DOHH2 (cell line): ENCODE measurements around the gene CENPP.

Experiments used
- H3F3A ChIP-seq: fragments of 200-600 bp; sonication (generic), shearing (Covaris generic); 2 replicates; pipeline ENCODE4 v1.6.0; 2016; ENCODE audit warnings: antibody characterized with exemption, mild to moderate bottlenecking; ENCODE audit not compliant: control insufficient read depth, insufficient read depth
- H3K27ac ChIP-seq: fragments of 200-600 bp; sonication (generic); 2 replicates; pipeline ENCODE4 v1.5.1; 2014; ENCODE audit warnings: low read depth, mild to moderate bottlenecking, low read length, moderate library complexity
- H3K27me3 ChIP-seq: fragments of 200-600 bp; sonication (generic); 2 replicates; pipeline ENCODE4 v1.6.1; 2014; ENCODE audit warnings: mild to moderate bottlenecking, low read length, mixed read lengths; ENCODE audit not compliant: control insufficient read depth
- H3K36me3 ChIP-seq: fragments of 200-600 bp; sonication (generic); 2 replicates; pipeline ENCODE4 v1.6.1; 2014; ENCODE audit warnings: mild to moderate bottlenecking, low read length, moderate library complexity, mixed read lengths; ENCODE audit not compliant: control insufficient read depth
- H3K4me1 ChIP-seq: fragments of 200-600 bp; sonication (generic); 2 replicates; pipeline ENCODE4 v1.6.1; 2014; ENCODE audit warnings: mild to moderate bottlenecking, low read length, mixed read lengths; ENCODE audit not compliant: control insufficient read depth
- H3K4me2 ChIP-seq: fragments of 200-600 bp; sonication (generic); 2 replicates; pipeline ENCODE4 v1.6.0; 2014; ENCODE audit warnings: mild to moderate bottlenecking, low read length, moderate library complexity
- H3K4me3 ChIP-seq: fragments of 200-600 bp; sonication (generic); 2 replicates; pipeline ENCODE4 v1.5.1; 2014; ENCODE audit warnings: mild to moderate bottlenecking, low read length, mixed read lengths
- H3K79me2 ChIP-seq: fragments of 200-600 bp; sonication (generic); 2 replicates; pipeline ENCODE4 v1.6.1; 2014; ENCODE audit warnings: mild to moderate bottlenecking, low read length, mixed read lengths; ENCODE audit not compliant: control insufficient read depth
- H3K9me2 ChIP-seq: fragments of 200-600 bp; sonication (generic); replicated peaks from 2 replicates; pipeline ENCODE4 v1.6.1; 2014; ENCODE audit warnings: mild to moderate bottlenecking, low read length, mixed read lengths; ENCODE audit not compliant: control insufficient read depth
- H3K9me3 ChIP-seq: fragments of 200-600 bp; sonication (generic); 2 replicates; pipeline ENCODE4 v1.6.1; 2014; ENCODE audit warnings: antibody characterized with exemption, low read length, mixed read lengths; ENCODE audit not compliant: control insufficient read depth, insufficient read depth
- H4K20me1 ChIP-seq: fragments of 200-600 bp; sonication (generic); 2 replicates; pipeline ENCODE4 v1.6.0; 2014; ENCODE audit warnings: low read depth, mild to moderate bottlenecking, antibody characterized with exemption, low read length, moderate library complexity; ENCODE audit not compliant: control insufficient read depth, insufficient read depth
- EZH2phosphoT487 ChIP-seq: fragments of 200-600 bp; sonication (generic); IDR thresholded peaks from 2 replicates; pipeline ENCODE4 v1.6.1; 2017; ENCODE audit warnings: borderline replicate concordance, mild to moderate bottlenecking, antibody characterized with exemption, low read length, moderate library complexity, mixed read lengths
- TF ChIP-seq, protein P1 (sequence below): fragments of 200-600 bp; sonication (generic); IDR thresholded peaks from one replicate; pipeline ENCODE4 v1.5.1; 2014; ENCODE audit warnings: antibody characterized with exemption, mild to moderate bottlenecking, low read depth, low read length; ENCODE audit not compliant: poor library complexity, severe bottlenecking

Gene CENPP

DNA sequence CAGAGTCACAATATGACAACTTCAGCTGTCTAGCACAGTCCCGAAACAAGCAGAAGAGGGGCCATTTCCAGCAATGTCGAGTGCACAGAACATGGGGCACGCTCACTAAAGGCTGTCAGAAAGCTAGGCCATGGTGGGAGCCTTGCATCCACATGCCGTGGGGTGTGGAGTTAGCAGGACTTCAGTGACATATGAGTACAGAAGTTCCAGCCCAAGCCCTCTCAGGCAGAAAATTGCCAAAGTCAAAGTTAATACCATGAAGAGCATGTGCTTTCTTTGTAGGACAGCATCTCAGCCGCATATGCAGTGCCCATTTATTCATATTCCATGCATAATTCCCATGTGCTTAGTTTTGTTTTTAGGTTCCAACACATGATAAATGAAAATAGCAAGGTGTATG lies 183.3 kb downstream of the CENPP start:
- no peaks in the 10 kb centered on the region for H3K36me3 ChIP-seq
- TF ChIP-seq EZH2phosphoT487 = no peak
- TF ChIP-seq, protein P1, sequence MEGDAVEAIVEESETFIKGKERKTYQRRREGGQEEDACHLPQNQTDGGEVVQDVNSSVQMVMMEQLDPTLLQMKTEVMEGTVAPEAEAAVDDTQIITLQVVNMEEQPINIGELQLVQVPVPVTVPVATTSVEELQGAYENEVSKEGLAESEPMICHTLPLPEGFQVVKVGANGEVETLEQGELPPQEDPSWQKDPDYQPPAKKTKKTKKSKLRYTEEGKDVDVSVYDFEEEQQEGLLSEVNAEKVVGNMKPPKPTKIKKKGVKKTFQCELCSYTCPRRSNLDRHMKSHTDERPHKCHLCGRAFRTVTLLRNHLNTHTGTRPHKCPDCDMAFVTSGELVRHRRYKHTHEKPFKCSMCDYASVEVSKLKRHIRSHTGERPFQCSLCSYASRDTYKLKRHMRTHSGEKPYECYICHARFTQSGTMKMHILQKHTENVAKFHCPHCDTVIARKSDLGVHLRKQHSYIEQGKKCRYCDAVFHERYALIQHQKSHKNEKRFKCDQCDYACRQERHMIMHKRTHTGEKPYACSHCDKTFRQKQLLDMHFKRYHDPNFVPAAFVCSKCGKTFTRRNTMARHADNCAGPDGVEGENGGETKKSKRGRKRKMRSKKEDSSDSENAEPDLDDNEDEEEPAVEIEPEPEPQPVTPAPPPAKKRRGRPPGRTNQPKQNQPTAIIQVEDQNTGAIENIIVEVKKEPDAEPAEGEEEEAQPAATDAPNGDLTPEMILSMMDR = no peak
- no peaks in the 10 kb centered on the region for H3K27me3 ChIP-seq
- H3K9me3 ChIP-seq = no peaks in the 10 kb centered on the region
- H3K4me1 ChIP-seq = no peaks in the 10 kb centered on the region
- no peaks in the 10 kb centered on the region for H4K20me1 ChIP-seq
- H3F3A ChIP-seq = no peaks in the 10 kb centered on the region
- H3K4me2 ChIP-seq = no peak overlapping the region
- no peak overlapping the region for H3K4me3 ChIP-seq
- H3K27ac ChIP-seq = no peak overlapping the region
- H3K9me2 ChIP-seq = no peaks in the 10 kb centered on the region
- H3K79me2 ChIP-seq = no peaks in the 10 kb centered on the region

DNA sequence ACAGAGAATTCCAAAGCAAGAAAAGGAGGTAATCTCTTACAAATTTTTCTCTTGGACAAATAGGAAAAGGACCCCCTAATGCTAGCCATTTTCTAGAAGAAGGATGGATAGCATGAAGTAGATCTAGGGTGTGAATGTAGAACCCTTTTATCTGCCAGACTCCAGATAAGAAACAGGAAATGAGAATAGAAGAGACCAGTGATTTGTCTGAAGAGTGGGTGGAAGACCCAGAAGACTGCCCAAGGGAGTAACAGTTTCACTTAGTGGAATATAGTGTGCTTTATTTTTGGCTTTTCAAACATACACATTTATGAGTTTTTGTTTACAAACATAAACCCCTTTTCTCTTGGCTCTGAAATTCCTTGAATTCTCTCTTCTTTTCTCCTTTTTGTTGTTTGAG lies 185.0 kb downstream of the CENPP start:
- Histone ChIP-seq H3K27ac (no peak overlapping the region), H3K4me2 (no peak overlapping the region), H3K9me3 (no peaks in the 10 kb centered on the region), H3K79me2 (no peaks in the 10 kb centered on the region), H3K9me2 (no peaks in the 10 kb centered on the region), H3K36me3 (no peaks in the 10 kb centered on the region), H3K27me3 (no peaks in the 10 kb centered on the region), H4K20me1 (no peaks in the 10 kb centered on the region), H3K4me1 (no peaks in the 10 kb centered on the region), H3K4me3 (no peak overlapping the region), H3F3A (no peaks in the 10 kb centered on the region)
- TF ChIP-seq EZH2phosphoT487 = no peak
- TF ChIP-seq, protein P1 = no peak

DNA sequence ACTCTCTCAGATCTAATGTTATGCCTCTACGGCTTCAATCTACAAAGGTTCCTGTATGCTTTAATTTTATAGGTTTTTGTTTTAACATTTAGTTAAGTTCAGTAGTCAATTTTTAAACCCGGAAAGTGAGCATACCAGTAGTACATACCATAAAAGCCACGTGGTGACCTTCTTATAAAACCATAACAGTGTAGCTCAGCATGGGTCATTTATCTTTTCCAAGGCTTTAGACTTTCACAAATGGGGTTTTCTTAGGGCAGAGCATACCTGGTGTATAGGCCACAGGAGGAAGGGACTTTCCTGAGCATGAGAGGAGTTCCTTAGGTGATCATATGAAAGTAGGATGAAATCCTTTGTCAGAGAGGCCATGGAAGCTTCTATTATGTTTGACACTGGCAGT lies 186.9 kb downstream of the CENPP start:
- no peaks in the 10 kb centered on the region for H4K20me1 ChIP-seq
- TF ChIP-seq, protein P1 = no peak
- no peak for TF ChIP-seq EZH2phosphoT487
- no peaks in the 10 kb centered on the region for H3K9me2 ChIP-seq
- H3K36me3 ChIP-seq = no peaks in the 10 kb centered on the region
- no peak overlapping the region for H3K4me3 ChIP-seq
- H3K27me3 ChIP-seq = no peaks in the 10 kb centered on the region
- H3K79me2 ChIP-seq = no peaks in the 10 kb centered on the region
- H3K9me3 ChIP-seq = no peaks in the 10 kb centered on the region
- H3K27ac ChIP-seq = no peak overlapping the region
- no peaks in the 10 kb centered on the region for H3F3A ChIP-seq
- no peak overlapping the region for H3K4me2 ChIP-seq
- no peaks in the 10 kb centered on the region for H3K4me1 ChIP-seq

DNA sequence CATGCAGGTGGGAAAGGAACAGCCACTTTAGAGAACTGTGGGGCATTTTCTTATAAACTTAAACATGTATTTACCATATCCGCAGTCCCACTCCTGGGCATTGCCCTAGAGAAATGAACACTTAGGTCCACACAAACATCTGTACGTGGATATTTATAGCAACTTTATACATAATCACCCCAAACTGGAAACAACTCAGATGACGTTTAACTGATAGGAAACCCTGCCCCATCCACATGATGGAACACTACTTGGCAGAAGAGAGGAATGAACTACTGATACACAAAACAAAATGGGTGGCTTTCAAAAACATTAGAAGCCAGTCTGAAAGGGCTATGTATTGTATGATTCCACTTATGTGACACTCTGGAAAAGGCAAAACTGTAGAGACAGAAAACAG lies 187.6 kb downstream of the CENPP start:
- Histone ChIP-seq H3K9me2 (no peaks in the 10 kb centered on the region), H3F3A (no peaks in the 10 kb centered on the region), H3K4me3 (no peak overlapping the region), H3K4me1 (no peaks in the 10 kb centered on the region), H3K4me2 (no peak overlapping the region), H3K9me3 (no peaks in the 10 kb centered on the region), H3K36me3 (no peaks in the 10 kb centered on the region), H3K27ac (no peak overlapping the region), H3K27me3 (no peaks in the 10 kb centered on the region), H3K79me2 (no peaks in the 10 kb centered on the region), H4K20me1 (no peaks in the 10 kb centered on the region)
- TF ChIP-seq, protein P1 = no peak
- TF ChIP-seq EZH2phosphoT487 = no peak
